ENCODE measurements around the gene CNOT3. TPM values are rescaled to one million over a fixed set of nuclear protein-coding genes. Genes with fewer than 3 reads are reported as not detected.

The CNOT3 gene
- total RNA-seq, 2 donors from 2014 or later: 22.8 to 54.4 TPM

- 91% methylated on average over 11 of the region's 11 CpGs for WGBS
- intact Hi-C loops (cut with DNase I): no loop called here
- peaks cover 4 to 13% of the 10 kb centered on the region in 2 donors for H3K36me3 ChIP-seq
Measured at GRCh38 chr19:54104998-54105715, 32.4 kb upstream of the CNOT3 start.

GRCh38 chr19:54105796-54106195, 31.8 kb upstream of the CNOT3 start:
- H3K4me1 ChIP-seq (replicated peaks): peaks cover 3% of the 10 kb centered on the region
- WGBS: 92% methylated on average over 10 of the region's 10 CpGs
- H3K36me3 ChIP-seq: peaks cover 4 to 13% of the 10 kb centered on the region in 2 donors

More at GRCh38 chr19:54104998-54105715, 32.4 kb upstream of the CNOT3 start:
- Histone ChIP-seq H3K9me3 (no peaks in the 10 kb centered on the region), H3K4me1 (replicated peaks) (peaks cover 3% of the 10 kb centered on the region), H3K27ac (no peak overlapping the region), H3K27me3 (replicated peaks; ENCODE audit: insufficient read depth) (no peaks in the 10 kb centered on the region), H3K4me3 (no peak overlapping the region)
- TF ChIP-seq CTCF (IDR thresholded peaks at IDR 0.05) (no peak), POLR2A (IDR thresholded peaks at IDR 0.05) (no peak), POLR2AphosphoS5 (IDR thresholded peaks at IDR 0.05) (no peak)
- no peak for DNase-seq (ENCODE audit: low spot score)

GRCh38 chr19:54106716-54107115, 30.8 kb upstream of the CNOT3 start:
- no peaks in the 10 kb centered on the region for H3K27me3 ChIP-seq (replicated peaks; ENCODE audit: insufficient read depth)
- no peak overlapping the region for H3K27ac ChIP-seq
- 75% methylated on average over 15 of the region's 15 CpGs for WGBS
- H3K4me3 ChIP-seq: no peak overlapping the region
- peaks cover 4 to 13% of the 10 kb centered on the region in 2 donors for H3K36me3 ChIP-seq
- DNase-seq (ENCODE audit: low spot score): no peak
- intact Hi-C loops (cut with DNase I): no loop called here
- no peaks in the 10 kb centered on the region for H3K9me3 ChIP-seq
- H3K4me1 ChIP-seq (replicated peaks): peaks cover 3% of the 10 kb centered on the region
- no peak for TF ChIP-seq CTCF (IDR thresholded peaks at IDR 0.05)
- TF ChIP-seq POLR2A (IDR thresholded peaks at IDR 0.05): no peak
- no peak for TF ChIP-seq POLR2AphosphoS5 (IDR thresholded peaks at IDR 0.05)

More at GRCh38 chr19:54105796-54106195, 31.8 kb upstream of the CNOT3 start:
- H3K27ac ChIP-seq: no peak overlapping the region
- intact Hi-C loops (cut with DNase I): no loop called here
- H3K27me3 ChIP-seq (replicated peaks; ENCODE audit: insufficient read depth): no peaks in the 10 kb centered on the region
- no peak for DNase-seq (ENCODE audit: low spot score)
- TF ChIP-seq POLR2AphosphoS5 (IDR thresholded peaks at IDR 0.05) (no peak), POLR2A (IDR thresholded peaks at IDR 0.05) (no peak), CTCF (IDR thresholded peaks at IDR 0.05) (no peak)
- H3K9me3 ChIP-seq: no peaks in the 10 kb centered on the region
- no peak overlapping the region for H3K4me3 ChIP-seq

- Histone ChIP-seq H3K36me3 (peaks cover 4 to 13% of the 10 kb centered on the region in 2 donors), H3K4me1 (replicated peaks) (peaks cover 3% of the 10 kb centered on the region), H3K27me3 (replicated peaks; ENCODE audit: insufficient read depth) (no peaks in the 10 kb centered on the region), H3K27ac (no peak overlapping the region), H3K4me3 (no peak overlapping the region), H3K9me3 (no peaks in the 10 kb centered on the region)
- intact Hi-C loops (cut with DNase I): no loop called here
- DNase-seq (ENCODE audit: low spot score): no peak
- TF ChIP-seq POLR2A (IDR thresholded peaks at IDR 0.05) (no peak), POLR2AphosphoS5 (IDR thresholded peaks at IDR 0.05) (no peak), CTCF (IDR thresholded peaks at IDR 0.05) (no peak)
- 72% methylated on average over 21 of the region's 21 CpGs for WGBS
Measured at GRCh38 chr19:54107876-54108490, 29.6 kb upstream of the CNOT3 start.

Measured in prostate gland (tissue), 2 donors.